Measurements from ENCODE around the gene DOCK9.

The DOCK9 gene

DNA sequence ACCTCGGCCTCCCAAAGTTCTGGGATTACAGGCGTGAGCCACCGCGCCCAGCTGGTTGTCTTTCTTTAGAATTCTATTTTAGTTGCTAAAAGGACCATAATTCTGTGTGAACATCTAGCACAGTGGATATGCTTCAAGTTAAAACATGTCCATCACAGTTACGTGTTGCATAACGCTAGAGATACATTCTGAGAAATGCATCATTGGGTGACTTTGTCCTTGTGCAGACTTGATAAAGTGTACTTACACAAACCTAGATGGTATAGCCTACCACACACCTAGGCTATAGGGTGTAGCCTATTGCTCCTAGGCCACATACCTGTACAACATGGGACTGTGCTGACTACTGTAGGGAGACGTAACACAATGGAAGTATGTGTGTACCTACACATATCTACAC is 35.4 kb downstream of the DOCK9 start:
- H3K4me3 ChIP-seq (ENCODE audit: low read depth, low read length): no peak overlapping the region
- TF ChIP-seq, protein P1, sequence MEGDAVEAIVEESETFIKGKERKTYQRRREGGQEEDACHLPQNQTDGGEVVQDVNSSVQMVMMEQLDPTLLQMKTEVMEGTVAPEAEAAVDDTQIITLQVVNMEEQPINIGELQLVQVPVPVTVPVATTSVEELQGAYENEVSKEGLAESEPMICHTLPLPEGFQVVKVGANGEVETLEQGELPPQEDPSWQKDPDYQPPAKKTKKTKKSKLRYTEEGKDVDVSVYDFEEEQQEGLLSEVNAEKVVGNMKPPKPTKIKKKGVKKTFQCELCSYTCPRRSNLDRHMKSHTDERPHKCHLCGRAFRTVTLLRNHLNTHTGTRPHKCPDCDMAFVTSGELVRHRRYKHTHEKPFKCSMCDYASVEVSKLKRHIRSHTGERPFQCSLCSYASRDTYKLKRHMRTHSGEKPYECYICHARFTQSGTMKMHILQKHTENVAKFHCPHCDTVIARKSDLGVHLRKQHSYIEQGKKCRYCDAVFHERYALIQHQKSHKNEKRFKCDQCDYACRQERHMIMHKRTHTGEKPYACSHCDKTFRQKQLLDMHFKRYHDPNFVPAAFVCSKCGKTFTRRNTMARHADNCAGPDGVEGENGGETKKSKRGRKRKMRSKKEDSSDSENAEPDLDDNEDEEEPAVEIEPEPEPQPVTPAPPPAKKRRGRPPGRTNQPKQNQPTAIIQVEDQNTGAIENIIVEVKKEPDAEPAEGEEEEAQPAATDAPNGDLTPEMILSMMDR (IDR thresholded peaks at IDR 0.05; ENCODE audit: borderline replicate concordance, insufficient read depth, low read depth, low read length): no peak

DNA sequence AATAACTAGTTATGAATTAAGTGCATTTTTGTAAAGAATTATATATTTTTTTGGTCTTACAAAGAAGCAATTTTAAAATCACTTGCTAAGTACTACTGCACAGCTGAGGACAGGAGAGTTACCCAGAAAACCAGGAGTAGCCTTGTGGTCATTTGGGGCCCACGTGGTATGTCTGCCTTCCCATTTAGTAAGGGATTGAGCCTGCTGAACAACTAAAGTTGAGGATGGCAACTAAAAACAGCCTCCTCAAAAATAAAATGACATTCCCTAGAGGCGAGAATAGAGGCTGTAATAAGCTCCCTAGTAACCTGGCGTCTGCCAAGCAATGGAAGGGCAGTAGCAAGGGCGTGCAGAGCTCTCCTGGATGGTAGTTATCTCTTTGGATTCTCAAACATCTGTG is 36.3 kb downstream of the DOCK9 start:
- H3K4me3 ChIP-seq (ENCODE audit: low read depth, low read length): no peak overlapping the region
- TF ChIP-seq, protein P1 (IDR thresholded peaks at IDR 0.05; ENCODE audit: borderline replicate concordance, insufficient read depth, low read depth, low read length): no peak

DNA sequence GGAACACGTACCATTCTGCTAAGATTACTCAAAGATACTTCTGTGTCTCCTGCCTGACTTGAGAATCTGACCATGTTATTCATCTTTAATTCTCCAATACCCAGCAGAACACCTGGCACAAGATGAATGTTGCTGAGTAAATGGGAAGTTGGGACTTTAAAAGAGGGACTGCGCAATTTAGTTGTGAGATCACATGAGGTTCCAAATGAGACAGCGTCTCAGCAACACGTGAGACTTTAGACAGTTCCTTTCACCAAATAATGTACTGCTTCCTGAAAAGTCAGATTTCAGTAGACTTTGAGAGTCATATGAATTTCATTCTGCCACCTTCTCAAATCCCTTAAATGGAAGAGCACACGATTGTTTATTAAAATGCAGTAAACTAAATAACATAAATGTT is 36.7 kb downstream of the DOCK9 start:
- no peak overlapping the region for H3K4me3 ChIP-seq (ENCODE audit: low read depth, low read length)
- TF ChIP-seq, protein P1 (IDR thresholded peaks at IDR 0.05; ENCODE audit: borderline replicate concordance, insufficient read depth, low read depth, low read length): no peak

DNA sequence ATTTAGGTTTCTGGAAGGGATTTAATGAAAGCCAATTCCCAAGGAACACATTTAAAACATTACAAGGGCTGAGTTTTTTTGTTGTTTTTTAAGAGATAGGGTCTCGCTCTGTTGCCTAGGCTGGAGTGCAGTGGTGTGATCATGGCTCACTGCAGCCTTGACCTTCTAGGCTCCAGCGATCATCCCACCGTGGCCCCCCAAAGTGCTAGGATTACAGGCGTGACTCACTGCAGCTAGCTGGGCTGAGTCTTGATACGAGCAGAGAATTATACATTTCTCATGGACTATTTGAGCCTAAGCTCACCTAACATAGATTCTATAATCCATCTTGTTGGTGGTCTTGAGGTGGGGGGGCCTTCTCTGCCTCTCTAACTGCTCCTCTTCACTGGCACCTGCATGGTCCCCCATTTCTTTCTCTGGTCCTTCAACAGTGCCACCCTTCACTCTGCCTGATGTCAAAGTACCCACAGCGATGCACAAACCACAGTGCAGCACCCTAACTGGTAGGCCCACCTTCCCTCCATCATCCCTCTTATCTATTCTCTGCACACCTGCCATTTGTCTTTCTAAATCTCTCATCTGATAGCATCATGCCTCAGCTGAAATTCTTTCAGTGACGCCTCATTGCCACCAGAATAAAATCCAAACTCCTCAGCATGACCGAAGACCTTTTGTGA is 37.4 kb downstream of the DOCK9 start:
- H3K4me3 ChIP-seq (ENCODE audit: low read depth, low read length): no peak overlapping the region
- TF ChIP-seq, protein P1 (IDR thresholded peaks at IDR 0.05; ENCODE audit: borderline replicate concordance, insufficient read depth, low read depth, low read length): no peak

DNA sequence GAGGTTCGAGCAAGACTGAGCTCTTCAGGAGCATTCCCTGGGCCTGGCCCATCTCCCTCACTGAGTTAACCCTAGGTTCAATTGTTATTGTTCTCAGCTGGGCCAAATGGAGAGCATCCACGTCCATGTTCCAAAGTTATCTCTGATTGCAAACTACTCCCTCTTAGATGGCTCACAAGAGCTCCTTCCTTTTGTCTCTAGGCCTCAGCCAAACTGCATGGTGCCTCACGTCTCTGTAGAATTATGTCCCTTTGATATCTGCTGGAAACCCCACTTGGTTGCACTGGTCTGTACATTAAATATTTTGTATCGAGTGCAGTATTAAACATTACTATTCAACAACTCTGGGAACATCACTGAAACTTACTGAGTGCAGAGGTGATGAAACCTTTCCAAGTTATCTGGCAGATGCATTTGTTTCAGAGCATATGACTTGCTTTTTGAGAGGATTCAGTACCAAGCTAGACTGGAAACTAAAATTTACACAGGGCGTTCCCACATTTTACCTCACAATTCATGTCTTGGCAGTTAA is 38.1 kb downstream of the DOCK9 start:
- TF ChIP-seq, protein P1 (IDR thresholded peaks at IDR 0.05; ENCODE audit: borderline replicate concordance, insufficient read depth, low read depth, low read length): no peak
- H3K4me3 ChIP-seq (ENCODE audit: low read depth, low read length): no peak overlapping the region

DNA sequence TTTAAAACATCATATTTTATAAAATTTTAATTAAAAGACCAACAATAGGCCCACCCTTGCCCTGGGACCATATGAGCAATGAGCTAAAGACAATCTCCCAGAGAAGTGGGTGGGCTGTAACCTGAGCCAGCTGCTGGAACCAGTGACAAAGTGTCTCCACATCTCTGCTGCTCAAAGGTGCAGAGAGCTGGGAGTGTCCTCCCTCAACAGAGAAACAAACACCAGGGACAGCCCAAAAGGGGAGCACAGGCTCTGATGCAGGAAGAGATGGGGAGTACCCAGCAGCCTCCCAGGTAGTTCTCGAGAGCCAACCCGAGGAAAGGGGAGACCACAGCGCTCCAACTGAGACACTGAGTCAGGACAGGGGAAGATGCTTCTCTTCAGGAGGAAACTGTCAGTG is 39.1 kb downstream of the DOCK9 start:
- H3K4me3 ChIP-seq (ENCODE audit: low read depth, low read length): no peak overlapping the region
- TF ChIP-seq, protein P1 (IDR thresholded peaks at IDR 0.05; ENCODE audit: borderline replicate concordance, insufficient read depth, low read depth, low read length): no peak

DNA sequence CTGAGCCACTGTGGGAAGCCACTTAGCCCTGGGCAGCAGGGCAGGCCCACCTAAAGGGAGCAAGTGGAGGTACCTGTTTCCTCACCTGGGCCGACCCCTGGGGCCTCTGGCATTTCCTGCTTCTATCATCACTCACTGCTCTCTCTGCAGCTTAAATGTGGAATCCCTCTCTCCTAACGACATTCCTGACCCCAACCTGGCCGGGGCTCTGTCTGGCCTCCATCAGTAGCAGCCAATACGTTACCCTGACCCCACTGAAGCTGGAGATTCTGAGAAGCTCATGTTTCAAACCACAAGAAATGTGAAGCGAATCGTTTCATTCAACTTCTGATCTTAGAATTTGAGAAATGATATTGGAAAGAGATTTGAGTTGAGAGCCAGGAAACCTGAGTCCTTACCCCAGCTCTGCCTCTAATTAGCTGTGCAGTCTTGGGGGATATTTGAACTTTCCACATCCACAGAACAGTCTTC is 39.9 kb downstream of the DOCK9 start:
- TF ChIP-seq, protein P1 (IDR thresholded peaks at IDR 0.05; ENCODE audit: borderline replicate concordance, insufficient read depth, low read depth, low read length): no peak
- H3K4me3 ChIP-seq (ENCODE audit: low read depth, low read length): no peak overlapping the region
